ENCODE results near the gene ARHGEF28. TPM values are rescaled to one million over a fixed set of nuclear protein-coding genes. Genes with fewer than 3 reads are reported as not detected.

ARHGEF28 gene
- total and polyA plus RNA-seq, 8 donors, result 13.9 to 156 (median 55.7) TPM

DNA sequence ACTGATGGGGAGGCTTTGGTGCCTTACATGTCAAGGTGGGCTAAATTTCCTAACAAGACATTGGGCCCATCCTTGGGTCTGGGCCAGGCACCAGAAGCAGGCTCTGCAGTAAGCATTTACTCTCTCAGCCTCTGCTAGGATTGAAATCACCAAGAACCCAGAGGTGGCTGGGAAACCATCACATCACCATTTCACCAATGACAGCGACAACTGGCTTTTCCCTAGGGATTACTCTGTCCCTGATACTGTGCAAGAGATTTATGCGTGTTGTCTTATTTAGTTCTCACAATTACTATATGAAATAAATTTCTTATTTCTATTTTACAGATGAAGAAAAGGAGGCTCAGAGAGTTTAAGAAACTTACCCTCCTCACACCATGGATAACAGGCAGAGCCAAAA, 342.2 kb downstream of the ARHGEF28 start:
- H3K27me3 ChIP-seq, result no peaks in the 10 kb centered on the region
- intact Hi-C loops (cut with DNase I; ENCODE audit: low total_unique reads), result no loop called here
- H3K4me3 ChIP-seq, result no peak overlapping the region
- H3K27ac ChIP-seq, result no peak overlapping the region
- WGBS, 5 donors, result 92 to 100% (median 98%) methylated on average over 2 of the region's 2 CpGs
- H3K9me3 ChIP-seq, result no peaks in the 10 kb centered on the region
- H3K4me1 ChIP-seq, result no peaks in the 10 kb centered on the region
- no peaks in the 10 kb centered on the region for H3K36me3 ChIP-seq
- TF ChIP-seq POLR2A (IDR thresholded peaks at IDR 0.05) (no peak), EP300 (IDR thresholded peaks at IDR 0.05) (no peak), POLR2AphosphoS5 (IDR thresholded peaks at IDR 0.05) (no peak)
- TF ChIP-seq, protein P1, sequence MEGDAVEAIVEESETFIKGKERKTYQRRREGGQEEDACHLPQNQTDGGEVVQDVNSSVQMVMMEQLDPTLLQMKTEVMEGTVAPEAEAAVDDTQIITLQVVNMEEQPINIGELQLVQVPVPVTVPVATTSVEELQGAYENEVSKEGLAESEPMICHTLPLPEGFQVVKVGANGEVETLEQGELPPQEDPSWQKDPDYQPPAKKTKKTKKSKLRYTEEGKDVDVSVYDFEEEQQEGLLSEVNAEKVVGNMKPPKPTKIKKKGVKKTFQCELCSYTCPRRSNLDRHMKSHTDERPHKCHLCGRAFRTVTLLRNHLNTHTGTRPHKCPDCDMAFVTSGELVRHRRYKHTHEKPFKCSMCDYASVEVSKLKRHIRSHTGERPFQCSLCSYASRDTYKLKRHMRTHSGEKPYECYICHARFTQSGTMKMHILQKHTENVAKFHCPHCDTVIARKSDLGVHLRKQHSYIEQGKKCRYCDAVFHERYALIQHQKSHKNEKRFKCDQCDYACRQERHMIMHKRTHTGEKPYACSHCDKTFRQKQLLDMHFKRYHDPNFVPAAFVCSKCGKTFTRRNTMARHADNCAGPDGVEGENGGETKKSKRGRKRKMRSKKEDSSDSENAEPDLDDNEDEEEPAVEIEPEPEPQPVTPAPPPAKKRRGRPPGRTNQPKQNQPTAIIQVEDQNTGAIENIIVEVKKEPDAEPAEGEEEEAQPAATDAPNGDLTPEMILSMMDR (IDR thresholded peaks at IDR 0.05), result no peak
- no peak for DNase-seq

DNA sequence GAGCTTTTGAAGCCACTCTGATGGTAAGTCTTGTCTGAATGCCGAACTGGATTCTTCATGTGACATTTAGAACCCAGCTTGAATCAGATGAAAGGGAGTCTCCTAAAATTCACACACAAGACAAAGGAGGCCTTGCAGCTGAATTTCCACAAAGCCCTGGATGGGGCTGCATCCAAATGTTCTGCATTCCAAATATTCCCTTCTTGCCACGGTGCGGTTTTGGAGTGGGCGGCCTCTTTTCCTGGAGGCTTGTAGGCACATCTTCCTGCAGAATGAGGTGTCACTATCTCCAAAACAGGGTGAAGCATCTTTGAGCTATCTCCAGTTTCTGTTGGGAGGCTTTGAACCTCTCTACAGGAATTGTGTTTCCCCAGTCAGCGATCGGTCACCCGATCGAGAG, 342.7 kb downstream of the ARHGEF28 start:
- intact Hi-C loops (cut with DNase I; ENCODE audit: low total_unique reads), result no loop called here
- WGBS, 5 donors, result 47 to 62% (median 55%) methylated on average over 8 of the region's 8 CpGs
- Histone ChIP-seq H3K27me3 (no peaks in the 10 kb centered on the region), H3K9me3 (no peaks in the 10 kb centered on the region), H3K4me3 (no peak overlapping the region), H3K4me1 (no peaks in the 10 kb centered on the region), H3K27ac (no peak overlapping the region), H3K36me3 (no peaks in the 10 kb centered on the region)
- no peak for TF ChIP-seq POLR2AphosphoS5 (IDR thresholded peaks at IDR 0.05)
- TF ChIP-seq EP300 (IDR thresholded peaks at IDR 0.05), result no peak
- TF ChIP-seq POLR2A (IDR thresholded peaks at IDR 0.05), result no peak
- TF ChIP-seq, protein P1 (IDR thresholded peaks at IDR 0.05), result no peak
- DNase-seq, result no peak

DNA sequence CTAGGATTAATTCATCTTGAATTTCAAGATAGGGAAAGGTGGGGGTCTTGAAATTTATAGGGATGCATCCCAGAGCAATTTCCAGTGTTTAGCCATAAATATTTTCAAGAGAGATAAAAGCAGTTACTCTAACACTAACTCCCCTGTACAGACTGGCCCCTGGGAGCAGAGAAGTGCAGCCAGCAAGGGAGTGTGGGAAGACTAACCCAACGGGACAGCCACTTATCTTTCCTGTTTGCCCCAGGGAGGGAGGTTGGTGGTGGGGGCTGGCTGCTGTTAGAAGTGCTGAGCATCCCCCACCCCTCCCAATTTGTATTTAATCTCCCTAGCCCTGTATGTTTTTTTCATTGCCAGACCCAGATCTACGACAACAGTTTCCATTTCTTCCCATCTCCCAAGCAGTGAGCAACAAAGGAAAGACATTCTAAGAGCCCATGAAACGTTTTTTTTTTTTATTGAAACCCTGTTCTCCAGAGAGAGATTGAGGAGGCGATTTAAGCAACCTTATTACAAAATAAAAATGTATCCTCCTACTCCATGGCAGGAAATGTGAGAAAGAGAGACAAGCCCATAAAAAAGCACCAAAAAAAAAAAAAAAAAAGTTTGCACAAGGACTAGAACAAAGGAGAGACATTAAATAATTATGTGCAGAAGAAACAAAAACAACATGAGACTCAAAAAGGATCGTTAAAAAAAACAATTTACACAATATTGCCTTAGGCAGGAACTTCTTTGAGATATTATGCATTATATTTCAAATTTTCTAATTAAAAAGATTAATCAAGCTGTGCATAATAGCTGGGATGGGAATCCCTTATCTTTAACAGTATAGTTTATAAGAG, 343.4 kb downstream of the ARHGEF28 start:
- H3K27ac ChIP-seq, result no peak overlapping the region
- TF ChIP-seq POLR2A (IDR thresholded peaks at IDR 0.05) (no peak), EP300 (IDR thresholded peaks at IDR 0.05) (no peak), POLR2AphosphoS5 (IDR thresholded peaks at IDR 0.05) (no peak)
- TF ChIP-seq, protein P1 (IDR thresholded peaks at IDR 0.05), result no peak
- intact Hi-C loops (cut with DNase I; ENCODE audit: low total_unique reads), result no loop called here
- DNase-seq, result no peak
- WGBS, 5 donors, result 35 to 57% (median 53%) methylated on average over 5 of the region's 5 CpGs
- H3K9me3 ChIP-seq, result no peaks in the 10 kb centered on the region
- H3K4me1 ChIP-seq, result no peaks in the 10 kb centered on the region
- no peaks in the 10 kb centered on the region for H3K27me3 ChIP-seq
- H3K36me3 ChIP-seq, result no peaks in the 10 kb centered on the region
- H3K4me3 ChIP-seq, result no peak overlapping the region

DNA sequence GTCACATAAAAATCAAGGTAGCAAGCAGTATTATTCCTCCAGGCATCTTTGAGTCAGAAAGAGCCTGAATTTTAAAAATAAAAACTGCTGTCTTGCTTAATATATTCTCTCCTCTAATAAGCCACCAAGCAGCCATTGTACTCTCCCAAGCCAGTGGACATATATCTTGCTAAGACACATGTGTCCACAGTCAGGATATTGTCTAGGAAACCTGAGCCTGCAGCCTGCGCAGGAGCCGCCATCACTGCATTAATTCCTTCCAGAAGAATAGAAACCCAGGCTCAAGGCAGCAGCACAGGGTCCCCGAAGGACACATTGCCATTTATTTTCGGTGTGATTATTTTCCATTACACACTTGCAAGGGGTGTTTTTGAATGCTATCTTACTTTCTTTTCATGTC, 345.3 kb downstream of the ARHGEF28 start:
- no peak for DNase-seq
- Histone ChIP-seq H3K27me3 (no peaks in the 10 kb centered on the region), H3K4me3 (no peak overlapping the region), H3K9me3 (no peaks in the 10 kb centered on the region), H3K36me3 (no peaks in the 10 kb centered on the region), H3K4me1 (peaks cover 0 to 7% (median 0%) of the 10 kb centered on the region in 4 donors), H3K27ac (no peak overlapping the region)
- 91 to 98% (median 95%) methylated on average over 4 of the region's 4 CpGs for WGBS, 5 donors
- intact Hi-C loops (cut with DNase I; ENCODE audit: low total_unique reads), result no loop called here
- TF ChIP-seq EP300 (IDR thresholded peaks at IDR 0.05), result no peak
- TF ChIP-seq, protein P1 (IDR thresholded peaks at IDR 0.05), result no peak
- TF ChIP-seq POLR2AphosphoS5 (IDR thresholded peaks at IDR 0.05), result no peak
- TF ChIP-seq POLR2A (IDR thresholded peaks at IDR 0.05), result no peak
